ENCODE data around the gene CELF4.

Gene CELF4

GRCh38 chr18:37405772-37406171 is 159.8 kb downstream of the CELF4 start:
- DNase-seq = no peak

GRCh38 chr18:37405229-37405628 is 160.4 kb downstream of the CELF4 start:
- DNase-seq = no peak

GRCh38 chr18:37403788-37404187 is 161.8 kb downstream of the CELF4 start:
- no peak for DNase-seq

- DNase-seq = no peak
Observed at GRCh38 chr18:37403100-37403781, 162.4 kb downstream of the CELF4 start.

- no peak for DNase-seq
Observed at GRCh38 chr18:37402735-37403099, 162.9 kb downstream of the CELF4 start.

- no peak for DNase-seq
Observed at GRCh38 chr18:37400802-37401201, 164.8 kb downstream of the CELF4 start.

- DNase-seq = no peak
Observed at GRCh38 chr18:37398248-37398920, 167.2 kb downstream of the CELF4 start.

- no peak for DNase-seq
Observed at GRCh38 chr18:37397814-37398213, 167.8 kb downstream of the CELF4 start.

- no peak for DNase-seq
Observed at GRCh38 chr18:37396971-37397720, 168.5 kb downstream of the CELF4 start.

GRCh38 chr18:37395631-37396030 is 170.0 kb downstream of the CELF4 start:
- DNase-seq = no peak

- DNase-seq = no peak
Observed at GRCh38 chr18:37395138-37395537, 170.5 kb downstream of the CELF4 start.

GRCh38 chr18:37394610-37394965 is 171.0 kb downstream of the CELF4 start:
- no peak for DNase-seq

GRCh38 chr18:37393945-37394609 is 171.5 kb downstream of the CELF4 start:
- DNase-seq = no peak

- no peak for DNase-seq
Observed at GRCh38 chr18:37393221-37393827, 172.3 kb downstream of the CELF4 start.

- no peak for DNase-seq
Observed at GRCh38 chr18:37392648-37393047, 172.9 kb downstream of the CELF4 start.

- DNase-seq = no peak
Observed at GRCh38 chr18:37391698-37392548, 173.7 kb downstream of the CELF4 start.

- DNase-seq = no peak
Observed at GRCh38 chr18:37391156-37391555, 174.4 kb downstream of the CELF4 start.

- DNase-seq = no peak
Observed at GRCh38 chr18:37390687-37391086, 174.9 kb downstream of the CELF4 start.

- DNase-seq = no peak
Observed at GRCh38 chr18:37389684-37390368, 175.8 kb downstream of the CELF4 start.

- DNase-seq = no peak
Observed at GRCh38 chr18:37389041-37389440, 176.6 kb downstream of the CELF4 start.

GRCh38 chr18:37388413-37388812 is 177.2 kb downstream of the CELF4 start:
- DNase-seq = no peak

Data from CD4-positive, alpha-beta T cell treated with Interleukin-10 for 1 hour (primary cell).